Mesenchymal stem cell (in vitro differentiated cells and primary cell): ENCODE data around the gene ZNF221.

Source experiments
- DNase-seq: peaks from one replicate; pipeline ENCODE4 v3.0.0-alpha.2; 2013
- H2AFZ ChIP-seq: one replicate; pipeline ENCODE4 v1.6.1; 2013; ENCODE audit warnings: low read depth, mild to moderate bottlenecking, control low read depth, inconsistent platforms, low read length, moderate library complexity
- H2AK5ac ChIP-seq: 2 replicates; pipeline ENCODE4 v1.6.1; 2013; ENCODE audit warnings: low read length, moderate library complexity, mild to moderate bottlenecking, inconsistent platforms; ENCODE audit not compliant: severe bottlenecking
- H2BK120ac ChIP-seq: one replicate; pipeline ENCODE4 v1.6.1; 2013; ENCODE audit warnings: low read depth, mild to moderate bottlenecking, inconsistent platforms, low read length, moderate library complexity
- H2BK12ac ChIP-seq, 2 experiments: one replicate each; pipeline ENCODE4 v1.6.1; 2013; ENCODE audit warnings: inconsistent platforms in 2 of 2, low read length in 2 of 2, mild to moderate bottlenecking in 2 of 2, moderate library complexity in 2 of 2, control low read depth in 1 of 2
- H2BK15ac ChIP-seq: one replicate; pipeline ENCODE4 v1.6.1; 2013; ENCODE audit warnings: mild to moderate bottlenecking, low read depth, inconsistent platforms; ENCODE audit not compliant: poor library complexity, severe bottlenecking
- H2BK5ac ChIP-seq: 2 replicates; pipeline ENCODE4 v1.6.1; 2013; ENCODE audit warnings: low read depth, mild to moderate bottlenecking, low read length, control low read depth, inconsistent platforms; ENCODE audit not compliant: poor library complexity, severe bottlenecking
- H3K14ac ChIP-seq, 2 experiments: one replicate each; pipeline ENCODE4 v1.6.1; 2013; ENCODE audit warnings: inconsistent platforms in 2 of 2, low read length in 2 of 2, control low read depth in 1 of 2, mild to moderate bottlenecking in 1 of 2, moderate library complexity in 1 of 2
- H3K18ac ChIP-seq, 2 experiments: one replicate each; pipeline ENCODE4 v1.6.1; 2013; ENCODE audit warnings: inconsistent platforms in 2 of 2, low read length in 2 of 2, control low read depth in 1 of 2, low read depth in 1 of 2, mild to moderate bottlenecking in 1 of 2
- H3K23ac ChIP-seq, 2 experiments: one replicate each; pipeline ENCODE4 v1.6.1; 2013; ENCODE audit warnings: inconsistent platforms in 2 of 2, low read length in 2 of 2, mild to moderate bottlenecking in 2 of 2, moderate library complexity in 2 of 2, control low read depth in 1 of 2
- H3K27ac ChIP-seq: 2 replicates; pipeline ENCODE4 v1.5.1; 2013; ENCODE audit warnings: mild to moderate bottlenecking, moderate library complexity, low read length, control low read depth, inconsistent platforms; ENCODE audit not compliant: poor library complexity, severe bottlenecking
- H3K27me3 ChIP-seq, 2 experiments: 2 replicates each; pipeline versions ENCODE4 v1.6.1 to v1.7.0; 2013; ENCODE audit warnings: low read length in 2 of 2, mild to moderate bottlenecking in 2 of 2, moderate library complexity in 2 of 2, control low read depth in 1 of 2, inconsistent platforms in 1 of 2; ENCODE audit not compliant: control insufficient read depth in 1 of 2, insufficient read depth in 1 of 2
- H3K36me3 ChIP-seq, 2 experiments: 2 replicates each; pipeline versions ENCODE4 v1.6.1 to v1.7.0; 2013; ENCODE audit warnings: low read length in 2 of 2, control low read depth in 1 of 2, inconsistent platforms in 1 of 2, low read depth in 1 of 2, mild to moderate bottlenecking in 1 of 2; ENCODE audit not compliant: insufficient read depth in 2 of 2, control insufficient read depth in 1 of 2
- H3K4ac ChIP-seq, 2 experiments: one replicate each; pipeline ENCODE4 v1.6.1; 2013; ENCODE audit warnings: inconsistent platforms in 2 of 2, low read length in 2 of 2, mild to moderate bottlenecking in 2 of 2, moderate library complexity in 2 of 2, control low read depth in 1 of 2, low read depth in 1 of 2
- H3K4me1 ChIP-seq: 2 replicates; pipeline ENCODE4 v1.6.1; 2013; ENCODE audit warnings: low read depth, low read length, control low read depth; ENCODE audit not compliant: control insufficient read depth, insufficient read depth
- H3K4me2 ChIP-seq: 2 replicates; pipeline ENCODE4 v1.6.1; 2013; ENCODE audit warnings: low read length, mild to moderate bottlenecking, inconsistent platforms; ENCODE audit not compliant: poor library complexity, severe bottlenecking
- H3K4me3 ChIP-seq, 2 experiments: 2 replicates each; pipeline versions ENCODE4 v1.5.1 to v1.7.0; 2013; ENCODE audit warnings: low read length in 2 of 2, mild to moderate bottlenecking in 2 of 2, control low read depth in 1 of 2, low read depth in 1 of 2; ENCODE audit not compliant: insufficient read depth in 1 of 2
- H3K79me1 ChIP-seq: replicated peaks from 2 replicates; pipeline ENCODE4 v1.6.1; 2013; ENCODE audit warnings: mild to moderate bottlenecking, control low read depth, low read length, inconsistent platforms; ENCODE audit not compliant: poor library complexity, severe bottlenecking
- H3K9ac ChIP-seq: 2 replicates; pipeline ENCODE4 v1.7.0; 2013; ENCODE audit warnings: mild to moderate bottlenecking, low read length, moderate library complexity
- H3K9me3 ChIP-seq: 2 replicates; pipeline ENCODE4 v1.7.0; 2013; ENCODE audit warnings: mild to moderate bottlenecking, low read length; ENCODE audit not compliant: control insufficient read depth
- H4K8ac ChIP-seq: one replicate; pipeline ENCODE4 v1.6.1; 2013; ENCODE audit warnings: inconsistent platforms, mild to moderate bottlenecking, low read length, moderate library complexity
- H4K91ac ChIP-seq: one replicate; pipeline ENCODE4 v1.6.1; 2013; ENCODE audit warnings: mild to moderate bottlenecking, low read length, inconsistent platforms
- WGBS: methylation state at CpG from one replicate; pipeline ENCODE4 v1.1.7; 2013; ENCODE audit warnings: mixed read lengths; 5-methylcytosine and 5-hydroxymethylcytosine counted together

The ZNF221 gene

GRCh38 chr19:43984687-43985000, 33.6 kb downstream of the ZNF221 start:
- no peak overlapping the region for H2BK5ac ChIP-seq
- no peak overlapping the region for H3K18ac ChIP-seq
- peaks cover 3 to 22% of the 10 kb centered on the region in 2 experiments for H3K36me3 ChIP-seq
- no peak for DNase-seq
- H3K4me1 ChIP-seq: peaks cover 3% of the 10 kb centered on the region
- no peak overlapping the region for H4K8ac ChIP-seq
- H3K14ac ChIP-seq: no peak overlapping the region
- no peak overlapping the region for H2BK120ac ChIP-seq
- H3K79me1 ChIP-seq: peaks cover 18% of the 10 kb centered on the region
- peak overlapping the region; percentile 88 for H3K4me2 ChIP-seq
- H3K4me3 ChIP-seq: peak overlapping the region; percentile 58 to 88
- H3K23ac ChIP-seq: no peak overlapping the region
- no peak overlapping the region for H2BK12ac ChIP-seq
- H2AK5ac ChIP-seq: no peak overlapping the region
- H3K9me3 ChIP-seq: peaks cover 8% of the 10 kb centered on the region
- no peak overlapping the region for H2BK15ac ChIP-seq
- no peak overlapping the region for H3K27ac ChIP-seq
- no peak overlapping the region for H3K4ac ChIP-seq
- H4K91ac ChIP-seq: no peak overlapping the region
- peak overlapping the region; percentile 85 for H3K9ac ChIP-seq
- 10% methylated on average over 14 of the region's 14 CpGs for WGBS
- H2AFZ ChIP-seq: peak overlapping the region; percentile 81
- H3K27me3 ChIP-seq: no peaks in the 10 kb centered on the region

DNA sequence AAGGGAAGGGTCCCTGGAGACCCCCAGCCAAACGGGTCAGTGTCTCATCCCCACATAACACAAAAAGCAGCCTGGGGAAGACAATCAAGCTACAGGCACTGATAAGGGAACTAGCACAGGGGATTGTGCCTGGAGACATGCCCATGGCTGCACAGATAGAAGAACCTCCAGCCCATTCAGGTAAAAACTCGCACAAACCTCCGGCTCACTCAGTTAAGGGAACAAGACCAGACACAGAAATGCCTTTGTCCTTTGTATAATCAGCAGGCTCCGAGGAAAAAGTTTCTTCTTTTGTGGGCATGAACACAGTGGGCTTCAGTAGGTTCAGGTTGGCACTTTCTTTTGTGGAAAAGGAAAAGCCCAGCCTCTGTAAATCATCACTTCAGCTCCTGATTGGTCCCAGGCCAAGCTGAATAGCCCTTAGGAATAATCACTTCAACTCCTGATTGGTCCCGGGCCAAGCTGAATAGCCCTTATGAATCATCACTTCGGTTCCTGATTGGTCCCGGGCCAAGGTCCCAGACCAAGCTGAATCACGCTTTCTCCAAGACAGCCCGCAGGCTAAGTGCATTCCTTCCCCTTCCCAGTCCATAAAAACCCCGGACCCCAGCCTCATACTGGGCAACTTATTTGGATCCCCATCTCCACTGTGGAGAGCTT, 46.7 kb downstream of the ZNF221 start:
- Histone ChIP-seq H3K9me3 (peaks cover 18% of the 10 kb centered on the region), H3K9ac (no peak overlapping the region), H2BK120ac (no peak overlapping the region), H3K27me3 (no peaks in the 10 kb centered on the region), H2BK5ac (no peak overlapping the region), H3K27ac (no peak overlapping the region), H3K14ac (no peak overlapping the region), H3K79me1 (peaks cover 1% of the 10 kb centered on the region), H3K18ac (no peak overlapping the region), H3K4ac (no peak overlapping the region), H3K36me3 (peaks cover 12 to 45% of the 10 kb centered on the region in 2 experiments), H4K91ac (no peak overlapping the region), H3K4me3 (no peak overlapping the region), H3K4me1 (peaks cover 2% of the 10 kb centered on the region), H4K8ac (peak overlapping the region; percentile 7), H3K23ac (no peak overlapping the region), H2BK12ac (no peak overlapping the region), H2AFZ (no peak overlapping the region), H2AK5ac (no peak overlapping the region), H2BK15ac (no peak overlapping the region), H3K4me2 (no peak overlapping the region)
- WGBS: 84% methylated on average over 10 of the region's 10 CpGs
- no peak for DNase-seq

GRCh38 chr19:44002212-44002565, 51.2 kb downstream of the ZNF221 start:
- Histone ChIP-seq H3K36me3 (peaks cover 6 to 8% of the 10 kb centered on the region in 2 experiments), H3K27ac (peak overlapping the region; percentile 74), H4K8ac (peak overlapping the region; percentile 91), H4K91ac (no peak overlapping the region), H3K14ac (no peak overlapping the region), H3K18ac (peak overlapping the region in 1 of 2 experiments; percentile 76), H3K79me1 (peaks cover 12% of the 10 kb centered on the region), H2BK5ac (no peak overlapping the region), H3K4me1 (peaks cover 5% of the 10 kb centered on the region), H2BK15ac (no peak overlapping the region), H3K4ac (no peak overlapping the region), H3K27me3 (no peaks in the 10 kb centered on the region), H2AK5ac (no peak overlapping the region), H3K4me3 (peak overlapping the region; percentile 72 to 96), H2AFZ (peak overlapping the region; percentile 78), H2BK12ac (no peak overlapping the region), H3K23ac (no peak overlapping the region), H3K9me3 (peaks cover 11% of the 10 kb centered on the region), H2BK120ac (no peak overlapping the region), H3K9ac (peak overlapping the region; percentile 91), H3K4me2 (peak overlapping the region; percentile 89)
- 25% methylated on average over 8 of the region's 8 CpGs for WGBS
- DNase-seq: no peak

- Histone ChIP-seq H4K91ac (peak within 1 kb of the TSS; percentile 65), H3K4ac (peak within 1 kb of the TSS in 1 of 2 experiments; percentile 74), H3K27me3 (no peaks in the 10 kb centered on the region), H2BK12ac (no peak within 1 kb of the TSS), H3K9ac (peak within 1 kb of the TSS; percentile 91), H3K18ac (peak within 1 kb of the TSS; percentile 72 to 76), H3K36me3 (peaks cover 8 to 12% of the 10 kb centered on the region in 2 experiments), H2BK5ac (no peak within 1 kb of the TSS), H3K27ac (peak within 1 kb of the TSS; percentile 74), H3K14ac (peak within 1 kb of the TSS in 1 of 2 experiments; percentile 84), H3K4me1 (peaks cover 5% of the 10 kb centered on the region), H3K79me1 (peaks cover 18% of the 10 kb centered on the region), H2BK120ac (no peak within 1 kb of the TSS), H2BK15ac (peak within 1 kb of the TSS; percentile 80), H2AFZ (peak within 1 kb of the TSS; percentile 79), H3K9me3 (peaks cover 12% of the 10 kb centered on the region), H4K8ac (peak within 1 kb of the TSS; percentile 96), H3K4me2 (peak within 1 kb of the TSS; percentile 98), H2AK5ac (no peak within 1 kb of the TSS), H3K23ac (no peak within 1 kb of the TSS), H3K4me3 (peak within 1 kb of the TSS; percentile 75 to 96)
- DNase-seq: peak; percentile 98
- WGBS: under 1% methylated on average over 44 of the region's 48 CpGs
Observed at GRCh38 chr19:44002566-44003460, 51.8 kb downstream of the ZNF221 start, which contains the start of gene ZNF230. Gene ZNF230 (plus strand): TSS chr19:44002957. CDS start chr19:44007079, 4,122 bp downstream.
